Psoas muscle (tissue), 8 donors: ENCODE results near the gene SPRR2E. TPM values are rescaled to one million over a fixed set of nuclear protein-coding genes. Genes with fewer than 3 reads are reported as not detected.

Source experiments
- ATAC-seq, 4 donors: fragments of 200-7000 bp; cut with Tn5 transposase; one replicate each; pipeline ENCODE4 v1.9.1; 2020; ENCODE audit warnings: moderate library complexity in 3 of 4, mild to moderate bottlenecking in 2 of 4
- DNase-seq, 2 donors: peaks; one replicate each; pipeline ENCODE4 v3.0.0-alpha.2; 2020
- H3K27ac ChIP-seq: fragments of 200-600 bp; one replicate; pipeline ENCODE4 v1.8.0; 2022
- H3K27me3 ChIP-seq, 3 donors: fragments of 200-600 bp in 1 of 3; one replicate each; pipeline versions ENCODE4 v1.6.1 to v1.8.0; 2013 to 2022; ENCODE audit warnings: low read length in 2 of 3, mild to moderate bottlenecking in 2 of 3, moderate library complexity in 1 of 3; ENCODE audit not compliant: insufficient read depth in 3 of 3
- H3K36me3 ChIP-seq, 2 donors: fragments of 200-600 bp in 1 of 2; one replicate each; pipeline versions ENCODE4 v1.6.1 to v1.8.0; 2013 to 2022; ENCODE audit warnings: low read depth in 1 of 2, mild to moderate bottlenecking in 1 of 2, moderate library complexity in 1 of 2; ENCODE audit not compliant: insufficient read depth in 1 of 2
- H3K4me1 ChIP-seq: fragments of 200-600 bp; one replicate; pipeline ENCODE4 v1.8.0; 2022
- H3K4me3 ChIP-seq: fragments of 200-600 bp; one replicate; pipeline ENCODE4 v1.8.0; 2022; ENCODE audit warnings: mild to moderate bottlenecking
- H3K9me3 ChIP-seq: fragments of 200-600 bp; one replicate; pipeline ENCODE4 v1.8.0; 2022
- CTCF ChIP-seq: fragments of 200-600 bp; IDR thresholded peaks from one replicate; pipeline ENCODE4 v1.8.0; 2022; ENCODE audit warnings: antibody characterized with exemption
- WGBS, 3 donors: extraction: QIAGEN DNeasy Blood & Tissue Kit; methylation state at CpG; one replicate each; pipeline versions ENCODE4 v1.1.6 to v1.1.7; 2013; 5-methylcytosine and 5-hydroxymethylcytosine counted together
- intact Hi-C, 2 donors: fragments of 100-400 bp; cut with DNase I; formaldehyde crosslinking; loops; one replicate each; pipeline versions ENCODE4 v1.11.0 to v1.14.2; 2022
- polyA plus RNA-seq, 3 donors: library from polyadenylated mRNA; stranded (reverse); fragments of 200-250 nt; gene quantifications; one replicate each; pipeline ENCODE4 v1.2.3, GENCODE V29; 2013
- total RNA-seq, 4 donors: library from RNA; stranded (reverse); fragmentation: NEBNext Ultra II Directional in 2 of 4; extraction: Animal tissue kit (Norgen Biotek cat#: 25700) in 2 of 4; gene quantifications; one replicate each; pipeline versions ENCODE4 v1.2.1 to v1.2.4, GENCODE V29; 2021 to 2023
- donor health status: healthy with polysubstance abuse.
- donor health status: DM: no; HTN: no; CAD: no; lungs with moderate emphysema.
- donor health status: Bipolar disorder and iron deficiency.
- donor health status: healthy.
- donor health status: DM: yes; HTN: yes; CAD: no.
- donor health status: DM: no; HTN: no; CAD: no.
- donor health status: DM: no; HTN: no; CAD: no.
- donor health status: DM: yes; HTN: yes; CAD: no.

The SPRR2E gene
- total and polyA plus RNA-seq, 7 donors: 0.14 TPM; not detected in 6

GRCh38 chr1:153095764-153096163 is 1.4 kb upstream of the SPRR2E start:
- Histone ChIP-seq H3K36me3 (no peaks in the 10 kb centered on the region), H3K9me3 (no peaks in the 10 kb centered on the region), H3K4me1 (no peaks in the 10 kb centered on the region), H3K27me3 (no peaks in the 10 kb centered on the region), H3K27ac (no peak overlapping the region), H3K4me3 (no peak overlapping the region)
- ATAC-seq (no peak), DNase-seq (no peak)
- no peak for TF ChIP-seq CTCF
- intact Hi-C loops: no loop called here

DNA sequence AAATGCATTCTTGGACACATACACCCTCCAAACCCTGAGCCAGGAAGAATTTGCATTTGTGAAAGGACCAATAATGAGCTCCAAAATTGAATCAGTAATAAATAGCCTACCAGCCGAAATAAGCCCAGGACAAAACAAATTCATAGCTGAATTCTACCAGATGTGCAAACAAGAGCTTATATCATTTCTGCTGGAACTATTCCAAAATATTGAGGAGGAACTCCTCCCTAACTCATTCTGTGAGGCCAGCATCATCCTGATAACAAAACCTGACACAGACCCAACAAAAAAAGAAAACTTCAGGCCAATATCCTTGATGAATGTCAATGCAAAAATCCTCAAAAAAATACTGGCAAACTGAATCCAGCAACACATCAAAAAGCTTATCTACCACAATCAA is 6.7 kb downstream of the SPRR2E start:
- no peak for DNase-seq
- Histone ChIP-seq H3K4me1 (no peaks in the 10 kb centered on the region), H3K27me3 (no peaks in the 10 kb centered on the region), H3K27ac (no peak overlapping the region), H3K4me3 (no peak overlapping the region), H3K9me3 (no peaks in the 10 kb centered on the region), H3K36me3 (no peaks in the 10 kb centered on the region)
- intact Hi-C loops: no loop called here
- no peak for TF ChIP-seq CTCF
- ATAC-seq: no peak
- WGBS, 3 donors: 59 to 69% (median 61%) methylated on average over 1 of the region's 1 CpG

DNA sequence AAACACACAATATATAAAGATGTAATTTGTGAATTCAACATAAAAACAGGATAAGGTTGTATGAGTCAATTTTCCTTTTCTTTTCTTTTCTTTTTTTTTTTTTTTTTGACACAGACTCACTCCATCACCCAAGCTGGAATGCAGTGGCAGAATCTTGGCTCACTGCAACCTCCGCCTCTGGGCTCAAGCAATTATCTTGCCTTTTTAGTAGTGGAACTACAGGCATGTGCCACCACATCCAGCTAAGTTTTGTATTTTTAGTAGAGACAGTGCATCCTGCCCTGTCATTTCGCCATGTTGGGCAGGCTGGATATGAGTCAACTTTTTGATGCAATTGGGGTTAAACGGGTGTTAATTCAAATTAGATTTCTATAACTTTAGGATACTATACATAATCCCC is 12.6 kb downstream of the SPRR2E start:
- no peaks in the 10 kb centered on the region for H3K27me3 ChIP-seq
- ATAC-seq (no peak), DNase-seq (no peak)
- H3K9me3 ChIP-seq: no peaks in the 10 kb centered on the region
- 65 to 71% (median 70%) methylated on average over 3 of the region's 3 CpGs for WGBS, 3 donors
- H3K36me3 ChIP-seq: no peaks in the 10 kb centered on the region
- intact Hi-C loops: no loop called here
- TF ChIP-seq CTCF: no peak
- H3K27ac ChIP-seq: no peak overlapping the region
- no peaks in the 10 kb centered on the region for H3K4me1 ChIP-seq
- H3K4me3 ChIP-seq: no peak overlapping the region

DNA sequence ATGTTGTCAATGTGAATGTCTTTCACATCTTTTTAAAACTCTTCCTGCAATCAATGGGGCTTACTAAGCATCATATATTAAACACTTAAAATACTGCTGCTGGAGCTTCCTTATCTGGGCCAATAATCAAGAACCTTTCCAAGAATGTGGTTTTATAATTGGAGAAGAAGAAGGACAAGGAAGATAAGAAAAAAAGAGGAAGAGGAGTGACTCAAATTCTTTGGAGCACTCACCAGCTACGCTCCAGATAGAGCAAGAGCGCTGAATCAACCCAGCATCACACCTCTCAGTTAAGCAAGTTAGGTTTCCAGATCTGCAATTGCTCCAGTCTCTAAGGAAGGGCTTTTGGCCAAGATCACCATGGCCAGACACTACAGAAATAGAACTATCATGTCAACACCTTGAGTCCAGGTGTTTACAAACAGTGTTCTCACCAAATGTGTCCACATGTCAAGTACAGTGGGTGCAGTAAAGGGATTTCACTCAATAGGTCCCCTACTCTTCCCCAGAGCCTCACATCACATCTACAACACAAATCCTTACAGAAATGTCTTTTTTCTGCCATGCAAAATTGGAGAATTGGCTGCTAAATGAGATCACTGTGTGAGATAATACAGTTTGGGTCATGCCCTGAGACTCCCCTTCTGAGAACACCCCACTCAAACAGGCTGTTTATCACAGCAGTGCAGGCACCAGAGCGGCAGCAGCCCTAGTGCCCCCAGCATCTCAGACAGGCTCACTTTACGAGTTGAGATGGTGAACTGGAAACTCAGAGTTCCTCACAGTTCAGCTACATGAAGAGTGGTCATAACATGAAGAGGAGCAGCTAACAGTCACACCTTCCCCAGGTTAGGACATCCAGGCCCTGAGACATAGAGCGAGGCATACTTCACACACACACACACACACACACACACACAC is 21.3 kb downstream of the SPRR2E start:
- H3K4me1 ChIP-seq: no peaks in the 10 kb centered on the region
- intact Hi-C loops: no loop called here

More for the DNA sequence above, 21.3 kb downstream of the SPRR2E start:
- no peak overlapping the region for H3K4me3 ChIP-seq
- 66 to 76% (median 75%) methylated on average over 5 of the region's 5 CpGs for WGBS, 3 donors
- TF ChIP-seq CTCF: no peak
- ATAC-seq (no peak), DNase-seq (no peak)
- H3K36me3 ChIP-seq: no peaks in the 10 kb centered on the region
- H3K27ac ChIP-seq: no peak overlapping the region
- no peaks in the 10 kb centered on the region for H3K9me3 ChIP-seq
- H3K27me3 ChIP-seq: no peaks in the 10 kb centered on the region
